A549 (cell line): ENCODE measurements around the gene PDE4D. TPM values are rescaled to one million over a fixed set of nuclear protein-coding genes. Genes with fewer than 3 reads are reported as not detected.

Source experiments
- ATAC-seq, 2 experiments: fragments of 200-7000 bp in 1 of 2; fragments of >200 bp in 1 of 2; cut with Nextera tagmentation in 1 of 2; cut with Tn5 transposase in 1 of 2; 3 replicates each; pipeline versions ENCODE4 v1.8.0 to v1.9.1; 2018 to 2020; ENCODE audit warnings: mild to moderate bottlenecking in 1 of 2, moderate library complexity in 1 of 2
- CTCF ChIA-PET: fragments of 300-600 bp; sonication (Branson Sonifier 250); formaldehyde crosslinking; extraction: SDS; loops from one replicate; lab custom pipeline; 2021; ENCODE audit warnings: antibody characterized with exemption, inconsistent platforms; lab: Yijun Ruan, JAX
- POLR2A ChIA-PET: fragments of 350-600 bp; formaldehyde crosslinking; extraction: SDS; loops from one replicate; lab custom pipeline; 2021; ENCODE audit warnings: antibody characterized with exemption, inconsistent platforms; lab: Yijun Ruan, JAX
- DNase-seq, 2 experiments: peaks; one replicate each; pipeline versions ENCODE4 v3.0.0 to v3.0.0-alpha.2; 2011 to 2016; ENCODE audit warnings: low read depth in 1 of 2, low spot score in 1 of 2
- FAIRE-seq: peaks from 2 replicates; lab custom pipeline; 2011; peaks lifted over from hg19 to GRCh38; lab: Jason Lieb, UNC
- H3K27ac ChIP-seq, 2 experiments: fragments of >200 bp; sonication (Bioruptor Twin); formaldehyde crosslinking; 3 replicates each; pipeline ENCODE4 v1.5.1; 2016 to 2017
- H3K4me1 ChIP-seq: fragments of >200 bp; sonication (Bioruptor Twin); formaldehyde crosslinking; 3 replicates; pipeline ENCODE4 v1.6.1; 2016
- H3K4me2 ChIP-seq: fragments of >200 bp; sonication (Bioruptor Twin); formaldehyde crosslinking; 3 replicates; pipeline ENCODE4 v1.6.1; 2016
- H3K4me3 ChIP-seq: fragments of >200 bp; sonication (Bioruptor Twin); formaldehyde crosslinking; 3 replicates; pipeline ENCODE4 v1.5.1; 2016
- H3K9me3 ChIP-seq: fragments of >200 bp; sonication (Bioruptor Twin); formaldehyde crosslinking; 3 replicates; pipeline ENCODE4 v1.6.1; 2016
- ATOH8 ChIP-seq: fragments of 250-450 bp; sonication (Bioruptor Pico); IDR thresholded peaks from 2 replicates; pipeline ENCODE4 v1.5.0; 2020; ENCODE audit warnings: low read depth, mild to moderate bottlenecking, moderate library complexity
- CBX8 ChIP-seq: fragments of 200-600 bp; sonication (generic); IDR thresholded peaks from 2 replicates; pipeline ENCODE4 v1.6.1; 2016
- CEBPB ChIP-seq, 2 experiments: fragments of >200 bp in 1 of 2; sonication (Bioruptor Twin) in 1 of 2; formaldehyde crosslinking in 1 of 2; IDR thresholded peaks; 2 replicates each; pipeline ENCODE4 v1.6.1; 2012 to 2016
- CHD2 ChIP-seq: fragments of 150-350 bp; IDR thresholded peaks from 2 replicates; pipeline ENCODE4 v1.6.1; 2014; ENCODE audit warnings: low read length; ENCODE audit not compliant: partially characterized antibody
- CHD4 ChIP-seq: fragments of 200-600 bp; sonication (generic); IDR thresholded peaks from 2 replicates; pipeline ENCODE4 v1.6.1; 2016; ENCODE audit warnings: antibody characterized with exemption, mild to moderate bottlenecking, borderline replicate concordance
- ELK1 ChIP-seq: fragments of 150-350 bp; IDR thresholded peaks from 2 replicates; pipeline ENCODE4 v1.6.1; 2014; ENCODE audit warnings: low read depth, mild to moderate bottlenecking, low read length
- EP300 ChIP-seq, 2 experiments: fragments of >200 bp; sonication (Bioruptor Twin); formaldehyde crosslinking; IDR thresholded peaks; 2 replicates in 1 of 2; 3 replicates in 1 of 2; pipeline ENCODE4 v1.6.1; 2016 to 2017
- ESRRA ChIP-seq: fragments of 150-350 bp; IDR thresholded peaks from 2 replicates; pipeline ENCODE4 v1.6.1; 2014; ENCODE audit warnings: mild to moderate bottlenecking, low read length, borderline replicate concordance
- FOSL2 ChIP-seq, 2 experiments: fragments of 450-650 bp in 1 of 2; fragments of >200 bp in 1 of 2; sonication (Bioruptor Twin) in 1 of 2; formaldehyde crosslinking; IDR thresholded peaks; 2 replicates each; pipeline versions ENCODE4 v1.5.0 to v1.6.1; 2016 to 2020; ENCODE audit warnings: mild to moderate bottlenecking in 1 of 2, moderate library complexity in 1 of 2
- FOXS1 ChIP-seq: fragments of 250-450 bp; sonication (Bioruptor Pico); IDR thresholded peaks from 2 replicates; pipeline ENCODE4 v1.5.0; 2020; ENCODE audit warnings: mild to moderate bottlenecking, moderate library complexity
- GATA3 ChIP-seq: IDR thresholded peaks from 2 replicates; pipeline ENCODE4 v1.6.1; 2012; ENCODE audit warnings: borderline replicate concordance
- HDAC2 ChIP-seq: fragments of 200-600 bp; sonication (generic); IDR thresholded peaks from 2 replicates; pipeline ENCODE4 v1.6.1; 2016
- HEYL ChIP-seq: fragments of 250-450 bp; sonication (Bioruptor Pico); IDR thresholded peaks from 2 replicates; pipeline ENCODE4 v1.8.0; 2021; ENCODE audit warnings: mild to moderate bottlenecking, moderate library complexity
- HOXB13 ChIP-seq: fragments of 250-450 bp; sonication (Bioruptor Pico); IDR thresholded peaks from 2 replicates; pipeline ENCODE4 v1.5.0; 2020; ENCODE audit warnings: low read depth, mild to moderate bottlenecking, moderate library complexity
- HOXB5 ChIP-seq: fragments of 250-450 bp; sonication (Bioruptor Pico); IDR thresholded peaks from 2 replicates; pipeline ENCODE4 v1.5.0; 2020; ENCODE audit warnings: mild to moderate bottlenecking, moderate library complexity
- JUN ChIP-seq, 2 experiments: fragments of >200 bp; sonication (Bioruptor Twin); formaldehyde crosslinking; IDR thresholded peaks; 2 replicates in 1 of 2; 3 replicates in 1 of 2; pipeline ENCODE4 v1.6.1; 2016 to 2017
- KDM1A ChIP-seq: fragments of 200-600 bp; sonication (generic); IDR thresholded peaks from 2 replicates; pipeline ENCODE4 v1.6.1; 2016; ENCODE audit warnings: low read depth, mild to moderate bottlenecking
- MAFK ChIP-seq: fragments of 450-650 bp; IDR thresholded peaks from 2 replicates; pipeline ENCODE4 v1.6.1; 2014; ENCODE audit not compliant: partially characterized antibody
- MYC ChIP-seq: IDR thresholded peaks from 2 replicates; pipeline ENCODE4 v1.6.1; 2012; ENCODE audit warnings: mild to moderate bottlenecking, inconsistent platforms, low read length, improper control_type of control experiment, borderline replicate concordance
- NFE2L2 ChIP-seq: fragments of 150-350 bp; conservative IDR thresholded peaks from 2 replicates; pipeline ENCODE4 v1.6.1; 2014; ENCODE audit warnings: low read length
- NPAS2 ChIP-seq: fragments of 250-450 bp; sonication (Bioruptor Pico); IDR thresholded peaks from 2 replicates; pipeline ENCODE4 v1.8.0; 2022; ENCODE audit warnings: mild to moderate bottlenecking, moderate library complexity, borderline replicate concordance
- PHF8 ChIP-seq: fragments of 200-600 bp; sonication (generic); IDR thresholded peaks from 2 replicates; pipeline ENCODE4 v1.6.1; 2016; ENCODE audit warnings: low read depth, mild to moderate bottlenecking, antibody characterized with exemption, moderate library complexity, borderline replicate concordance
- POLR2A ChIP-seq: IDR thresholded peaks from 2 replicates; pipeline ENCODE4 v1.6.1; 2012; ENCODE audit warnings: mild to moderate bottlenecking, low read length
- RCOR1 ChIP-seq: fragments of 150-350 bp; IDR thresholded peaks from 2 replicates; pipeline ENCODE4 v1.6.1; 2014; ENCODE audit warnings: antibody characterized with exemption, low read length, low read depth
- SREBF2 ChIP-seq: fragments of 450-650 bp; IDR thresholded peaks from 2 replicates; pipeline ENCODE4 v1.6.1; 2014; ENCODE audit warnings: mild to moderate bottlenecking, moderate library complexity
- TP53 ChIP-seq: fragments of 250-450 bp; sonication (Bioruptor Pico); IDR thresholded peaks from 2 replicates; pipeline ENCODE4 v1.5.0; 2021; ENCODE audit warnings: mild to moderate bottlenecking, moderate library complexity
- USF2 ChIP-seq: fragments of 450-650 bp; IDR thresholded peaks from 2 replicates; pipeline ENCODE4 v1.6.1; 2014; ENCODE audit warnings: antibody characterized with exemption
- ZC3H11A ChIP-seq: fragments of 450-650 bp; IDR thresholded peaks from 2 replicates; pipeline ENCODE4 v1.6.1; 2014; ENCODE audit warnings: antibody characterized with exemption, mild to moderate bottlenecking
- ZFP36 ChIP-seq: fragments of 450-650 bp; IDR thresholded peaks from 2 replicates; pipeline ENCODE4 v1.6.1; 2014; ENCODE audit warnings: borderline replicate concordance; ENCODE audit not compliant: partially characterized antibody
- ZNF302 ChIP-seq: fragments of 250-450 bp; sonication (Bioruptor Pico); IDR thresholded peaks from 2 replicates; pipeline ENCODE4 v1.9.0; 2021; ENCODE audit warnings: inconsistent platforms, mild to moderate bottlenecking, moderate library complexity
- ZSCAN20 ChIP-seq: fragments of 250-450 bp; sonication (Bioruptor Pico); IDR thresholded peaks from 2 replicates; pipeline ENCODE4 v1.8.0; 2022; ENCODE audit warnings: mild to moderate bottlenecking, moderate library complexity
- whole genome bisulfite sequencing: methylation state at CpG from one replicate; pipeline ENCODE4 v1.1.6; 2017; ENCODE audit errors: missing lambda C conversion rate; 5-methylcytosine and 5-hydroxymethylcytosine counted together
- polyA plus RNA-seq, 4 experiments: library from polyadenylated mRNA; depleted of rRNA in 3 of 4; stranded (reverse); fragments of >200 nt; fragmentation: RNase III in 1 of 4; extraction: RNeasy Plus Mini Kit Qiagen cat#74134 plus additional on column Dnase treatment in 1 of 4; gene quantifications; 2 replicates in 3 of 4; 3 replicates in 1 of 4; pipeline ENCODE4 v1.2.3, GENCODE V29; 2011 to 2017
- TF ChIP-seq, protein P1 (sequence below): fragments of >200 bp; sonication (Bioruptor Twin); formaldehyde crosslinking; IDR thresholded peaks from 2 replicates; pipeline ENCODE4 v1.6.1; 2016

The PDE4D gene
- polyA plus RNA-seq, 2 of the 4 experiments (the other 2 are of a cell fraction), result 74.0 to 213 TPM

DNA sequence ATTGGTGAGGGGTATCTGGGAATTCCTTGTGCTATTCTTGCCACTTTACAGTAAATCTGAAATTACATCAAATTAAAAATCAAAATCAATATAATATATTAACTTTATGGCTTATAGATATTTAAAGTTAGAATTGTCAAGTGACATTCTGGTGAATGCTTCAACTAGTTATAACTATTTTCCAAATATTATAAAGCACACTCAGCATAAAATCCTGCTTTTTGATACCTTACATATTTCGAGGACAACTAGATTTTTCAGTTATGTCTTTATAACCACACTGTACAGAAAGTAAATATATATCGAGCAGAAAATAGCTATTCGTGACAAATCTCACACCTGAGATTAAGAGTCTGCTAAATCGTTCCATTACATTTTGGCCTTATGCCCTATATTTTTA, 210.2 kb downstream of the PDE4D start:
- no peak overlapping the region for H3K4me3 ChIP-seq
- no peaks in the 10 kb centered on the region for H3K9me3 ChIP-seq
- ChIA-PET CTCF (interaction anchor here (2.0 kb wide), 1 partner anchor 10 kb away, joined by 6 read pairs; no protein-coding TSS in a partner anchor), POLR2A (no interaction called here)
- DNase-seq (no peak), FAIRE-seq (no peak), ATAC-seq (no peak)
- TF ChIP-seq, protein P1, sequence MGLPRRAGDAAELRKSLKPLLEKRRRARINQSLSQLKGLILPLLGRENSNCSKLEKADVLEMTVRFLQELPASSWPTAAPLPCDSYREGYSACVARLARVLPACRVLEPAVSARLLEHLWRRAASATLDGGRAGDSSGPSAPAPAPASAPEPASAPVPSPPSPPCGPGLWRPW, result no peak
- TF ChIP-seq GATA3 (no peak), MAFK (peak; percentile 84), ELK1 (no peak), MYC (no peak), HOXB5 (CRISPR knock-in tag) (no peak), ATOH8 (CRISPR knock-in tag) (no peak), ESRRA (no peak)
- WGBS, result 92% methylated on average over 4 of the region's 4 CpGs
- H3K27ac ChIP-seq, result no peak overlapping the region
- H3K4me2 ChIP-seq, result no peak overlapping the region
- peaks cover 27% of the 10 kb centered on the region; the same call in 2 of the 3 replicates for H3K4me1 ChIP-seq

GRCh38 chr5:59682542-59682941, 211.0 kb downstream of the PDE4D start:
- Histone ChIP-seq H3K9me3 (no peaks in the 10 kb centered on the region), H3K4me2 (no peak overlapping the region)
- no peak for ATAC-seq
- TF ChIP-seq, protein P1, result no peak
- no peak for TF ChIP-seq EP300 (IDR thresholded peaks at IDR 0.05)
- TF ChIP-seq CEBPB (IDR thresholded peaks at IDR 0.05), result no peak
- no peak for TF ChIP-seq NPAS2
- TF ChIP-seq RCOR1, result no peak
- no peak for TF ChIP-seq POLR2A
- no peak for TF ChIP-seq ZFP36
- no peak for TF ChIP-seq USF2
- TF ChIP-seq SREBF2, result no peak
- TF ChIP-seq CHD2, result no peak
- TF ChIP-seq, all 56 proteins: peak for 0
- H3K4me1 ChIP-seq, result peaks cover 27% of the 10 kb centered on the region; the same call in 2 of the 3 replicates
- POLR2A ChIA-PET, result no interaction called here
- FAIRE-seq (no peak), DNase-seq (no peak)
- H3K27ac ChIP-seq, result no peak overlapping the region
- CTCF ChIA-PET, result interaction anchor here (0.7 to 2.0 kb wide), 3 partner anchors 9 to 22 kb away, joined by 3 to 6 read pairs (median 5); no protein-coding TSS in a partner anchor
- H3K4me3 ChIP-seq, result no peak overlapping the region
- WGBS, result 80% methylated on average over 1 of the region's 1 CpG

GRCh38 chr5:59678943-59679342, 214.6 kb downstream of the PDE4D start:
- H3K4me3 ChIP-seq, result no peak overlapping the region
- no peak overlapping the region for H3K4me2 ChIP-seq
- no peaks in the 10 kb centered on the region for H3K9me3 ChIP-seq
- ChIA-PET CTCF (no interaction called here), POLR2A (no interaction called here)
- FAIRE-seq (peak; percentile 93), DNase-seq (no peak), ATAC-seq (no peak)
- 70% methylated on average over 2 of the region's 2 CpGs for WGBS
- H3K4me1 ChIP-seq, result peaks cover 6% of the 10 kb centered on the region; the same call in 1 of the 3 replicates
- H3K27ac ChIP-seq, result no peak overlapping the region
- TF ChIP-seq JUN (IDR thresholded peaks at IDR 0.05), result no peak
- no peak for TF ChIP-seq ESRRA
- no peak for TF ChIP-seq NPAS2
- TF ChIP-seq CHD4, result no peak
- TF ChIP-seq TP53 (CRISPR knock-in tag), result no peak
- no peak for TF ChIP-seq HDAC2
- no peak for TF ChIP-seq CEBPB (IDR thresholded peaks at IDR 0.05)
- no peak for TF ChIP-seq KDM1A
- no peak for TF ChIP-seq FOSL2 (IDR thresholded peaks at IDR 0.05)
- TF ChIP-seq FOSL2 (CRISPR knock-in tag; IDR thresholded peaks at IDR 0.05), result no peak
- no peak for TF ChIP-seq ZNF302 (CRISPR knock-in tag)
- TF ChIP-seq ZC3H11A, result no peak
- TF ChIP-seq PHF8, result no peak
- TF ChIP-seq HOXB13 (CRISPR knock-in tag), result no peak
- TF ChIP-seq CBX8, result no peak
- TF ChIP-seq FOXS1 (CRISPR knock-in tag), result no peak
- no peak for TF ChIP-seq ZSCAN20 (CRISPR knock-in tag)
- no peak for TF ChIP-seq HEYL (CRISPR knock-in tag)
- TF ChIP-seq NFE2L2, result no peak
